ENCODE measurements around the gene MTPN.

- no peak for TF ChIP-seq SMC3 (IDR thresholded peaks at IDR 0.05; ENCODE audit: borderline replicate concordance, low read length)
- no peak for TF ChIP-seq POU2F2 (IDR thresholded peaks at IDR 0.05; ENCODE audit: borderline replicate concordance, low read depth, low read length)
- no peak for TF ChIP-seq SMARCA5 (IDR thresholded peaks at IDR 0.05)
- TF ChIP-seq NRF1 (conservative IDR thresholded peaks at IDR 0.05; ENCODE audit: low read depth, low read length): no peak
- TF ChIP-seq, protein P1, sequence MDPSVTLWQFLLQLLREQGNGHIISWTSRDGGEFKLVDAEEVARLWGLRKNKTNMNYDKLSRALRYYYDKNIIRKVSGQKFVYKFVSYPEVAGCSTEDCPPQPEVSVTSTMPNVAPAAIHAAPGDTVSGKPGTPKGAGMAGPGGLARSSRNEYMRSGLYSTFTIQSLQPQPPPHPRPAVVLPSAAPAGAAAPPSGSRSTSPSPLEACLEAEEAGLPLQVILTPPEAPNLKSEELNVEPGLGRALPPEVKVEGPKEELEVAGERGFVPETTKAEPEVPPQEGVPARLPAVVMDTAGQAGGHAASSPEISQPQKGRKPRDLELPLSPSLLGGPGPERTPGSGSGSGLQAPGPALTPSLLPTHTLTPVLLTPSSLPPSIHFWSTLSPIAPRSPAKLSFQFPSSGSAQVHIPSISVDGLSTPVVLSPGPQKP (IDR thresholded peaks at IDR 0.05; ENCODE audit: low read depth, low read length): no peak
- TF ChIP-seq, protein P2, sequence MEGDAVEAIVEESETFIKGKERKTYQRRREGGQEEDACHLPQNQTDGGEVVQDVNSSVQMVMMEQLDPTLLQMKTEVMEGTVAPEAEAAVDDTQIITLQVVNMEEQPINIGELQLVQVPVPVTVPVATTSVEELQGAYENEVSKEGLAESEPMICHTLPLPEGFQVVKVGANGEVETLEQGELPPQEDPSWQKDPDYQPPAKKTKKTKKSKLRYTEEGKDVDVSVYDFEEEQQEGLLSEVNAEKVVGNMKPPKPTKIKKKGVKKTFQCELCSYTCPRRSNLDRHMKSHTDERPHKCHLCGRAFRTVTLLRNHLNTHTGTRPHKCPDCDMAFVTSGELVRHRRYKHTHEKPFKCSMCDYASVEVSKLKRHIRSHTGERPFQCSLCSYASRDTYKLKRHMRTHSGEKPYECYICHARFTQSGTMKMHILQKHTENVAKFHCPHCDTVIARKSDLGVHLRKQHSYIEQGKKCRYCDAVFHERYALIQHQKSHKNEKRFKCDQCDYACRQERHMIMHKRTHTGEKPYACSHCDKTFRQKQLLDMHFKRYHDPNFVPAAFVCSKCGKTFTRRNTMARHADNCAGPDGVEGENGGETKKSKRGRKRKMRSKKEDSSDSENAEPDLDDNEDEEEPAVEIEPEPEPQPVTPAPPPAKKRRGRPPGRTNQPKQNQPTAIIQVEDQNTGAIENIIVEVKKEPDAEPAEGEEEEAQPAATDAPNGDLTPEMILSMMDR (IDR thresholded peaks at IDR 0.05 in 2 of 3, conservative IDR thresholded peaks at IDR 0.05 in 1 of 3; ENCODE audit: control insufficient read depth in 2 of 3, extremely low read depth in 1 of 3, insufficient read depth in 1 of 3, low read depth in 3 of 3, low read length in 3 of 3): no peak
- TF ChIP-seq REST (IDR thresholded peaks at IDR 0.05; ENCODE audit: low read depth, low read length): no peak
- TF ChIP-seq EP300 (IDR thresholded peaks at IDR 0.05; ENCODE audit: borderline replicate concordance in 1 of 2, control insufficient read depth in 1 of 2, low read depth in 2 of 2, low read length in 2 of 2): no peak
- TF ChIP-seq RFX5 (IDR thresholded peaks at IDR 0.05; ENCODE audit: low read depth, low read length): no peak
- no peak for TF ChIP-seq POLR2A (IDR thresholded peaks at IDR 0.05; ENCODE audit: low read depth, low read length)
- no peak for TF ChIP-seq FOS (IDR thresholded peaks at IDR 0.05; ENCODE audit: borderline replicate concordance, extremely low read depth, insufficient read length)
- TF ChIP-seq CREB1 (IDR thresholded peaks at IDR 0.05; ENCODE audit: low read depth): no peak
These were observed 63.8 kb downstream of the MTPN start for GRCh38 chr7:135913404-135913803.

All from GM12878 (cell line).